Measurements from ENCODE around the gene TSPAN3. TPM values are rescaled to one million over a fixed set of nuclear protein-coding genes. Genes with fewer than 3 reads are reported as not detected.

TSPAN3 gene
- total RNA-seq, 1 donor from 2014 or later = 252 TPM

DNA sequence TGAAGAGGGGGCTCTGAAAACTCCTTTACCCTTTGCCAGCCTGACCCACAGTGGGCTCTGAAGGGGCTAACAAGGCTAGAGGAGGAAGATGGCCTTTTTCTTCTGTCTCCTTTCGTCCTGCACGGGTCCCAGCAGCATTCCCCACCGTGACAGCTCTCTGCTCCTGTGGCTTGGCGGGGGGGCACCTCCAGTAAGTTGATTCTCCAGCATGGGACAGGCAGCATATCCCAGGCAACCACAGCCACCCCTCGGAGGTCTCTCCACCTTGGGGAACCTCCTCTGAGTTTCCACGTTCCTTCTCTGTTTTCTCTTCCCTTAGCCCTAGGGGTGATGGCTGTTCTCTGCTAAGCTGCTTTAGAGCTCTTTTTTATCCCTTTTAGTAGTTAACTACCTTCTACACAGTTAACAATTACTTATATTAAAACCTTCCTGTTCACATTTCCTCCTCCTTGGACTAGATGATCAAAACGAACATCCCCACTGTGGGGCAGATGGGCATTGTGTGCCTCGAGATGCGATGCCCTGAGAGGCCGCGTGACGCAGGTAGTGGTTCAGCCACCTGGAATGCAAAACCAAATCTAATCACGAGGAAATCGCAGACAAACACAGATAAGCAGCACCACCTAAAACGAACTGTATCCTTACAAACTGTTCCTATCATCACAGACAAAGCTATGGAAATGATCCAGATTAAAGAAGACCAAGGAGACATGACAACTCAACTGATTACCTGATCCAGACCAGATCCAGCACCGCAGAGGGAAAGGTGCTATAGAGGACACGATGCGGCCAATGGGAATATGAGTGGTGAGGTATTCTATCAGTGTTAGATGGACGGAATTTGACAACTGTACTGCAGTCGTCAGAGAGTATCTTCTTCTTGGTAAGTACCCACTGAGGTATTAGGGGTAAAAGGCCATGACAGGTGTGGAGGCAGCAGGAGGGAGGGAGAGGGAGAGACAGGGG, 27.7 kb downstream of the TSPAN3 start:
- DNase-seq (ENCODE audit: low read depth) = no peak
- H3K4me3 ChIP-seq (ENCODE audit: low read depth, low read length) = no peak overlapping the region
- H3K36me3 ChIP-seq (ENCODE audit: control insufficient read depth, insufficient read depth, low read length) = peaks cover 6% of the 10 kb centered on the region
- no peaks in the 10 kb centered on the region for H3K27me3 ChIP-seq (ENCODE audit: control insufficient read depth, insufficient read depth, low read length)
- TF ChIP-seq, protein P1, sequence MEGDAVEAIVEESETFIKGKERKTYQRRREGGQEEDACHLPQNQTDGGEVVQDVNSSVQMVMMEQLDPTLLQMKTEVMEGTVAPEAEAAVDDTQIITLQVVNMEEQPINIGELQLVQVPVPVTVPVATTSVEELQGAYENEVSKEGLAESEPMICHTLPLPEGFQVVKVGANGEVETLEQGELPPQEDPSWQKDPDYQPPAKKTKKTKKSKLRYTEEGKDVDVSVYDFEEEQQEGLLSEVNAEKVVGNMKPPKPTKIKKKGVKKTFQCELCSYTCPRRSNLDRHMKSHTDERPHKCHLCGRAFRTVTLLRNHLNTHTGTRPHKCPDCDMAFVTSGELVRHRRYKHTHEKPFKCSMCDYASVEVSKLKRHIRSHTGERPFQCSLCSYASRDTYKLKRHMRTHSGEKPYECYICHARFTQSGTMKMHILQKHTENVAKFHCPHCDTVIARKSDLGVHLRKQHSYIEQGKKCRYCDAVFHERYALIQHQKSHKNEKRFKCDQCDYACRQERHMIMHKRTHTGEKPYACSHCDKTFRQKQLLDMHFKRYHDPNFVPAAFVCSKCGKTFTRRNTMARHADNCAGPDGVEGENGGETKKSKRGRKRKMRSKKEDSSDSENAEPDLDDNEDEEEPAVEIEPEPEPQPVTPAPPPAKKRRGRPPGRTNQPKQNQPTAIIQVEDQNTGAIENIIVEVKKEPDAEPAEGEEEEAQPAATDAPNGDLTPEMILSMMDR (IDR thresholded peaks at IDR 0.05; ENCODE audit: insufficient read depth, low read length, poor library complexity, severe bottlenecking) = no peak

DNA sequence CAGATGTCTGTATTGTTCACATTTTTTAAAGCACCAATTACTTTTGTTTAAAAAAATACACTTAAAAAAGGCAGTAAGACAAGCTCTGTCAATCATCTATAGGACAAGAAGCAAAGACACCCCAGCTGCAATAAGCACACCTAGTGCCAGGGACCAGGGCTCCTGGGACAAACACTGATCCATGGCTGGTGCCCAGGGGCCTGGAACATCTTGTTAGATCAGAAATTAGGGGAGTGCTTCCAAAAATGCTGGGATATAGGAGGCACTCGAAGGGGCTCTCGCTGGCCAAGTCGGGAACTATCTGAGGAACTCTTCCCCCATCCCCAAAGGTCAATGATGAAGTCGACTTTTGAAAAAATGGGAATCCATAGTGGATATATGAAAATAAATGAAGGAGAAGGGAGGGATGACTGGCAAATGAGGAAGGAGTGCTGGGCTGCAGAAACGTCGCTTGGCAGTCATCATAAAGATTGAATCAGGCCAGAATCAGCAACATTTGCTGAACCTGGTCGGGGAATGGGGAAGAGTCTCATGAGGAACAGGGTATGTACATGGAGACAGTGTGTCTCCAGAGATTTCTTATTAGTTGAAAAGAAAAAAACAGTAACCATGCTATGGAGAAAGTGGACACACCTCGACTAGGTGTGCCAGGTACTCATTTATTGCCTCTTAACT, 28.5 kb downstream of the TSPAN3 start:
- Histone ChIP-seq H3K27me3 (ENCODE audit: control insufficient read depth, insufficient read depth, low read length) (no peaks in the 10 kb centered on the region), H3K36me3 (ENCODE audit: control insufficient read depth, insufficient read depth, low read length) (peaks cover 6% of the 10 kb centered on the region), H3K4me3 (ENCODE audit: low read depth, low read length) (no peak overlapping the region)
- TF ChIP-seq, protein P1 (IDR thresholded peaks at IDR 0.05; ENCODE audit: insufficient read depth, low read length, poor library complexity, severe bottlenecking) = no peak
- no peak for DNase-seq (ENCODE audit: low read depth)

DNA sequence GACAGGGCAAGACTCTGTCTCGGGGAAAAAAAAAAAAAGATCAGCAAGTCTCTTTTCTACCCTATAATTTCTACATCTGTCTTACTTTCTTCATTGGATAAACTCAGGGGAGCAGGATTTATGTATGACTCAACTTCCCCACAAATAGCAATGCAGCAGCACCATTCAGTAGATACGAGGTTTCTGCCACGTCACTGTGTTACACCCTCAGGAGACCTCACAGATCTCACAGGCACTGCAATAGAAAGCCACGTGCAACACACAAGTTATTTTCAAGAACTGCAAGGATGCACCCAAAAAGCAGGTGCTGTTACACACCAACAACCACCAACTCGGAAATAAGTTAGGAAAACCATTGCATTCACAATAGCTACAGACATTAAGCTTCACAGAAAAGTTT, 30.2 kb downstream of the TSPAN3 start:
- DNase-seq (ENCODE audit: low read depth) = no peak
- Histone ChIP-seq H3K36me3 (ENCODE audit: control insufficient read depth, insufficient read depth, low read length) (peaks cover 2% of the 10 kb centered on the region), H3K4me3 (ENCODE audit: low read depth, low read length) (no peak overlapping the region), H3K27me3 (ENCODE audit: control insufficient read depth, insufficient read depth, low read length) (no peaks in the 10 kb centered on the region)
- TF ChIP-seq, protein P1 (IDR thresholded peaks at IDR 0.05; ENCODE audit: insufficient read depth, low read length, poor library complexity, severe bottlenecking) = no peak

DNA sequence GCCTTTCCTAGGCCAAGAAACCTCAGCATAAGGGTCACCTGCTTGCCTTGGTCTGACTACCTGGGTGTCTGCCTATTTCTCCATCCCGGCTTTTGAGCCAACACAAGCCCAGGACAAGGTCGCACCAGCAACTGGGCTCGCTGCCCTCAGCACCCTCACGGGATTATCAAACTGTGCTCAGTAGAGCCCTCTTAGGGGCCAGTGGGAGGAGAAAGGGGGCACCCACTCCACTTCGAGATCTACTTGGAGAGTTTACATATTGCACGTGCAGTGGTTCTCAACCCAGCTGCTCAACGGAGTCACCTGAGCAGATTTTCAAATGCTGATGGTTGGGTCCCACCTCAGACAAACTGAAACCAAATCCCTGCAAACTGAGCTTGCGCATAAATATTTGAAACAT, 31.1 kb downstream of the TSPAN3 start:
- Histone ChIP-seq H3K27me3 (ENCODE audit: control insufficient read depth, insufficient read depth, low read length) (no peaks in the 10 kb centered on the region), H3K36me3 (ENCODE audit: control insufficient read depth, insufficient read depth, low read length) (peaks cover 2% of the 10 kb centered on the region), H3K4me3 (ENCODE audit: low read depth, low read length) (no peak overlapping the region)
- TF ChIP-seq, protein P1 (IDR thresholded peaks at IDR 0.05; ENCODE audit: insufficient read depth, low read length, poor library complexity, severe bottlenecking) = no peak
- no peak for DNase-seq (ENCODE audit: low read depth)

DNA sequence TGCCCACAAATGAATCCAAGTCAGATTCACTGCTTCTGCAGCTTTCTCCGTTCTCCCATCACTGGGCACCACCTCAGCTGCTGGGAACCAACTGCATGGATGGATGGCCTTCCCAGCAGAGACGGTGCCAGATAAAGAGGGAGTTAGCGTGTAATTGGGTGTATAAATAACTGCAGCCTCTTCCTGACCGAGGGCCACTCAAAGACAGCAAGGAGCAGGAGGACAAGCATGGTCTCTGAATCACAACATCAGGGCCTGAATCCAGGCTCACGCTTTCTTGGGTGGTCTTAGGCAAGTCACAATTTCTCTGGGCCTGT, 31.7 kb downstream of the TSPAN3 start:
- no peaks in the 10 kb centered on the region for H3K27me3 ChIP-seq (ENCODE audit: control insufficient read depth, insufficient read depth, low read length)
- peaks cover 2% of the 10 kb centered on the region for H3K36me3 ChIP-seq (ENCODE audit: control insufficient read depth, insufficient read depth, low read length)
- TF ChIP-seq, protein P1 (IDR thresholded peaks at IDR 0.05; ENCODE audit: insufficient read depth, low read length, poor library complexity, severe bottlenecking) = no peak
- no peak overlapping the region for H3K4me3 ChIP-seq (ENCODE audit: low read depth, low read length)
- no peak for DNase-seq (ENCODE audit: low read depth)
